A549 (cell line): ENCODE measurements around the gene CCDC194. TPM values are rescaled to one million over a fixed set of nuclear protein-coding genes. Genes with fewer than 3 reads are reported as not detected.

Experiments
- ATAC-seq, 2 experiments: fragments of 200-7000 bp in 1 of 2; fragments of >200 bp in 1 of 2; cut with Nextera tagmentation in 1 of 2; cut with Tn5 transposase in 1 of 2; 3 replicates each; pipeline versions ENCODE4 v1.8.0 to v1.9.1; 2018 to 2020; ENCODE audit warnings: mild to moderate bottlenecking in 1 of 2, moderate library complexity in 1 of 2
- CTCF ChIA-PET: fragments of 300-600 bp; sonication (Branson Sonifier 250); formaldehyde crosslinking; extraction: SDS; loops from one replicate; lab custom pipeline; 2021; ENCODE audit warnings: antibody characterized with exemption, inconsistent platforms; lab: Yijun Ruan, JAX
- POLR2A ChIA-PET: fragments of 350-600 bp; formaldehyde crosslinking; extraction: SDS; loops from one replicate; lab custom pipeline; 2021; ENCODE audit warnings: antibody characterized with exemption, inconsistent platforms; lab: Yijun Ruan, JAX
- DNase-seq, 2 experiments: peaks; one replicate each; pipeline versions ENCODE4 v3.0.0 to v3.0.0-alpha.2; 2011 to 2016; ENCODE audit warnings: low read depth in 1 of 2, low spot score in 1 of 2
- FAIRE-seq: peaks from 2 replicates; lab custom pipeline; 2011; peaks lifted over from hg19 to GRCh38; lab: Jason Lieb, UNC
- H3K27ac ChIP-seq, 2 experiments: fragments of >200 bp; sonication (Bioruptor Twin); formaldehyde crosslinking; 3 replicates each; pipeline ENCODE4 v1.5.1; 2016 to 2017
- H3K4me1 ChIP-seq: fragments of >200 bp; sonication (Bioruptor Twin); formaldehyde crosslinking; 3 replicates; pipeline ENCODE4 v1.6.1; 2016
- H3K4me2 ChIP-seq: fragments of >200 bp; sonication (Bioruptor Twin); formaldehyde crosslinking; 3 replicates; pipeline ENCODE4 v1.6.1; 2016
- H3K4me3 ChIP-seq: fragments of >200 bp; sonication (Bioruptor Twin); formaldehyde crosslinking; 3 replicates; pipeline ENCODE4 v1.5.1; 2016
- H3K9me3 ChIP-seq: fragments of >200 bp; sonication (Bioruptor Twin); formaldehyde crosslinking; 3 replicates; pipeline ENCODE4 v1.6.1; 2016
- ATOH8 ChIP-seq: fragments of 250-450 bp; sonication (Bioruptor Pico); IDR thresholded peaks from 2 replicates; pipeline ENCODE4 v1.5.0; 2020; ENCODE audit warnings: low read depth, mild to moderate bottlenecking, moderate library complexity
- BCL3 ChIP-seq: fragments of >200 bp; sonication (Bioruptor Twin); formaldehyde crosslinking; IDR thresholded peaks from 3 replicates; pipeline ENCODE4 v1.6.1; 2016
- BHLHE40 ChIP-seq: IDR thresholded peaks from 2 replicates; pipeline ENCODE4 v1.6.1; 2012; ENCODE audit warnings: low read depth, low read length, inconsistent platforms
- CBX2 ChIP-seq: fragments of 200-600 bp; sonication (generic); IDR thresholded peaks from 2 replicates; pipeline ENCODE4 v1.6.1; 2016; ENCODE audit warnings: low read depth, mild to moderate bottlenecking, borderline replicate concordance
- CHD4 ChIP-seq: fragments of 200-600 bp; sonication (generic); IDR thresholded peaks from 2 replicates; pipeline ENCODE4 v1.6.1; 2016; ENCODE audit warnings: antibody characterized with exemption, mild to moderate bottlenecking, borderline replicate concordance
- E2F6 ChIP-seq: IDR thresholded peaks from 2 replicates; pipeline ENCODE4 v1.6.1; 2012; ENCODE audit warnings: low read depth, borderline replicate concordance
- EHF ChIP-seq: fragments of 250-450 bp; sonication (Bioruptor Pico); IDR thresholded peaks from 2 replicates; pipeline ENCODE4 v1.5.0; 2020; ENCODE audit warnings: mild to moderate bottlenecking
- EHMT2 ChIP-seq: fragments of 200-600 bp; sonication (generic); IDR thresholded peaks from 2 replicates; pipeline ENCODE4 v1.6.1; 2016; ENCODE audit warnings: antibody characterized with exemption, low read depth, mild to moderate bottlenecking, moderate library complexity
- FOSB ChIP-seq: fragments of 250-450 bp; sonication (Bioruptor Pico); IDR thresholded peaks from 2 replicates; pipeline ENCODE4 v1.5.0; 2020; ENCODE audit warnings: mild to moderate bottlenecking, moderate library complexity
- HES2 ChIP-seq: fragments of >200 bp; sonication (Bioruptor Twin); formaldehyde crosslinking; IDR thresholded peaks from 2 replicates; pipeline ENCODE4 v1.6.1; 2016
- HOXA7 ChIP-seq: fragments of 250-450 bp; sonication (Bioruptor Pico); IDR thresholded peaks from 2 replicates; pipeline ENCODE4 v1.5.0; 2020; ENCODE audit warnings: mild to moderate bottlenecking, moderate library complexity
- HOXB13 ChIP-seq: fragments of 250-450 bp; sonication (Bioruptor Pico); IDR thresholded peaks from 2 replicates; pipeline ENCODE4 v1.5.0; 2020; ENCODE audit warnings: low read depth, mild to moderate bottlenecking, moderate library complexity
- HOXB5 ChIP-seq: fragments of 250-450 bp; sonication (Bioruptor Pico); IDR thresholded peaks from 2 replicates; pipeline ENCODE4 v1.5.0; 2020; ENCODE audit warnings: mild to moderate bottlenecking, moderate library complexity
- JUN ChIP-seq, 2 experiments: fragments of >200 bp; sonication (Bioruptor Twin); formaldehyde crosslinking; IDR thresholded peaks; 2 replicates in 1 of 2; 3 replicates in 1 of 2; pipeline ENCODE4 v1.6.1; 2016 to 2017
- KDM1A ChIP-seq: fragments of 200-600 bp; sonication (generic); IDR thresholded peaks from 2 replicates; pipeline ENCODE4 v1.6.1; 2016; ENCODE audit warnings: low read depth, mild to moderate bottlenecking
- KDM5A ChIP-seq: fragments of 200-600 bp; sonication (generic); IDR thresholded peaks from 2 replicates; pipeline ENCODE4 v1.6.1; 2016; ENCODE audit warnings: antibody characterized with exemption, mild to moderate bottlenecking
- MYC ChIP-seq: IDR thresholded peaks from 2 replicates; pipeline ENCODE4 v1.6.1; 2012; ENCODE audit warnings: mild to moderate bottlenecking, inconsistent platforms, low read length, improper control_type of control experiment, borderline replicate concordance
- PHF8 ChIP-seq: fragments of 200-600 bp; sonication (generic); IDR thresholded peaks from 2 replicates; pipeline ENCODE4 v1.6.1; 2016; ENCODE audit warnings: low read depth, mild to moderate bottlenecking, antibody characterized with exemption, moderate library complexity, borderline replicate concordance
- POLR2A ChIP-seq: IDR thresholded peaks from 2 replicates; pipeline ENCODE4 v1.6.1; 2012; ENCODE audit warnings: mild to moderate bottlenecking, low read length
- RAD21 ChIP-seq, 2 experiments: fragments of >200 bp in 1 of 2; sonication (Bioruptor Twin) in 1 of 2; formaldehyde crosslinking in 1 of 2; IDR thresholded peaks in 1 of 2; conservative IDR thresholded peaks in 1 of 2; 2 replicates in 1 of 2; 3 replicates in 1 of 2; pipeline ENCODE4 v1.6.1; 2012 to 2018; ENCODE audit warnings: inconsistent platforms in 1 of 2
- RARB ChIP-seq: fragments of 250-450 bp; sonication (Bioruptor Pico); IDR thresholded peaks from 2 replicates; pipeline ENCODE4 v1.8.0; 2021; ENCODE audit warnings: mild to moderate bottlenecking, moderate library complexity
- RCOR1 ChIP-seq: fragments of 150-350 bp; IDR thresholded peaks from 2 replicates; pipeline ENCODE4 v1.6.1; 2014; ENCODE audit warnings: antibody characterized with exemption, low read length, low read depth
- REST ChIP-seq: fragments of 200-600 bp; sonication (generic); IDR thresholded peaks from 2 replicates; pipeline ENCODE4 v1.6.1; 2016; ENCODE audit warnings: antibody characterized with exemption, mild to moderate bottlenecking, moderate library complexity
- RFX5 ChIP-seq: fragments of 450-650 bp; IDR thresholded peaks from 2 replicates; pipeline ENCODE4 v1.7.1; 2014; ENCODE audit warnings: antibody characterized with exemption, mild to moderate bottlenecking, moderate library complexity
- SMC3 ChIP-seq: fragments of >200 bp; sonication (Bioruptor Twin); formaldehyde crosslinking; IDR thresholded peaks from 3 replicates; pipeline ENCODE4 v1.6.1; 2018; ENCODE audit warnings: inconsistent platforms
- TP53 ChIP-seq: fragments of 250-450 bp; sonication (Bioruptor Pico); IDR thresholded peaks from 2 replicates; pipeline ENCODE4 v1.5.0; 2021; ENCODE audit warnings: mild to moderate bottlenecking, moderate library complexity
- ZC3H11A ChIP-seq: fragments of 450-650 bp; IDR thresholded peaks from 2 replicates; pipeline ENCODE4 v1.6.1; 2014; ENCODE audit warnings: antibody characterized with exemption, mild to moderate bottlenecking
- ZFP36 ChIP-seq: fragments of 450-650 bp; IDR thresholded peaks from 2 replicates; pipeline ENCODE4 v1.6.1; 2014; ENCODE audit warnings: borderline replicate concordance; ENCODE audit not compliant: partially characterized antibody
- ZSCAN20 ChIP-seq: fragments of 250-450 bp; sonication (Bioruptor Pico); IDR thresholded peaks from 2 replicates; pipeline ENCODE4 v1.8.0; 2022; ENCODE audit warnings: mild to moderate bottlenecking, moderate library complexity
- WGBS: methylation state at CpG from one replicate; pipeline ENCODE4 v1.1.6; 2017; ENCODE audit errors: missing lambda C conversion rate; 5-methylcytosine and 5-hydroxymethylcytosine counted together
- polyA plus RNA-seq, 4 experiments: library from polyadenylated mRNA; depleted of rRNA in 3 of 4; stranded (reverse); fragments of >200 nt; fragmentation: RNase III in 1 of 4; extraction: RNeasy Plus Mini Kit Qiagen cat#74134 plus additional on column Dnase treatment in 1 of 4; gene quantifications; 2 replicates in 3 of 4; 3 replicates in 1 of 4; pipeline ENCODE4 v1.2.3, GENCODE V29; 2011 to 2017

Gene CCDC194
- polyA plus RNA-seq, 2 of the 4 experiments (the other 2 are of a cell fraction): not detected

- ATAC-seq: no peak
- POLR2A ChIA-PET: no interaction called here
- WGBS: 82% methylated on average over 9 of the region's 10 CpGs
- H3K4me3 ChIP-seq: no peak overlapping the region
- FAIRE-seq: no peak
- TF ChIP-seq EHMT2: no peak
- no peak for TF ChIP-seq SMC3
- TF ChIP-seq REST: no peak
- TF ChIP-seq KDM1A: no peak
- TF ChIP-seq RCOR1: no peak
- no peak for TF ChIP-seq EHF (CRISPR knock-in tag)
- TF ChIP-seq RARB (CRISPR knock-in tag): no peak
- TF ChIP-seq CHD4: no peak
- TF ChIP-seq CBX2: no peak
- no peak for TF ChIP-seq KDM5A
- no peak for TF ChIP-seq HOXB5 (CRISPR knock-in tag)
- TF ChIP-seq ZC3H11A: no peak
- TF ChIP-seq POLR2A: no peak
- no peak for TF ChIP-seq E2F6
- H3K9me3 ChIP-seq: no peaks in the 10 kb centered on the region
- CTCF ChIA-PET: interaction anchor here (1.0 to 1.2 kb wide), 2 partner anchors 14 to 20 kb away, joined by 3 to 5 read pairs; no protein-coding TSS in a partner anchor
- no peaks in the 10 kb centered on the region for H3K4me1 ChIP-seq
- H3K27ac ChIP-seq: no peak overlapping the region
- H3K4me2 ChIP-seq: no peak overlapping the region
- no peak for DNase-seq
Observed at GRCh38 chr19:17406046-17406886, 12.3 kb upstream of the CCDC194 start.

- Histone ChIP-seq H3K4me1 (no peaks in the 10 kb centered on the region), H3K4me2 (no peak within 1 kb of the TSS), H3K27ac (no peak within 1 kb of the TSS), H3K9me3 (no peaks in the 10 kb centered on the region), H3K4me3 (no peak within 1 kb of the TSS)
- ChIA-PET CTCF (interaction anchor here (0.8 kb wide), 1 partner anchor 10 kb away, joined by 5 read pairs; no protein-coding TSS in a partner anchor), POLR2A (no interaction called here)
- FAIRE-seq (no peak), ATAC-seq (no peak), DNase-seq (no peak)
- WGBS: 94% methylated on average over 10 of the region's 18 CpGs
- TF ChIP-seq MYC (no peak), HOXB13 (CRISPR knock-in tag) (no peak), FOSB (no peak), PHF8 (no peak), HOXA7 (CRISPR knock-in tag) (no peak), RFX5 (no peak), ZC3H11A (no peak), RAD21 (conservative IDR thresholded peaks at IDR 0.05 in 1 of 2, IDR thresholded peaks at IDR 0.05 in 1 of 2) (no peak), ZFP36 (no peak), TP53 (CRISPR knock-in tag) (no peak), BHLHE40 (no peak), BCL3 (no peak), KDM5A (no peak), CBX2 (no peak), HES2 (no peak), ZSCAN20 (CRISPR knock-in tag) (no peak), JUN (IDR thresholded peaks at IDR 0.05) (no peak), ATOH8 (CRISPR knock-in tag) (no peak), POLR2A (no peak)
Observed at GRCh38 chr19:17405250-17406045, 11.5 kb upstream of the CCDC194 start, which contains the start of gene BST2. BST2 (minus strand) TSS chr19:17405630; CDS start chr19:17405575, 55 bp downstream.
